Measurements from ENCODE around the gene CDC42EP2.
A peak's percentile ranks its signal among the peaks of the same experiment; 100 is the strongest.

The CDC42EP2 gene

DNA sequence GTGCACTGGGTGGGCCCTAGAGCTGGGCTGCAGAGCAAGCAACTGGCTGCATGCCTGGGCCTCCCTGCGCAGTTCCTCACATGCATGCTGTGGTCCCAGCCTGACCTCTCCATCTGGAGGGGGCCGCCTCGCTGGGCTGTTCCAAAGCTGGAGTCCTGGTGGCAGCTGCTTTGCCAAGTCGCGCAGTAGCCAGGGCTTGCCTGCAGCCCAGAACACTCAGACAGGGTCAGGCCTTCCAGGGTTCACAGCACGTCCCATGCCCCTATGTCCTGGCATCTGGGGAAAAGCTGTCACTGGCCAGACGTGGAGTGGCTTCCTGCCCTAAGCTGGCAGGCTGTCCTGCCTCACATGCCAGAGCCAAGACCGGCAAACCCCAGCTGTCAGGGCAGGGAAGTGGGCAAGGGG, 16.5 kb upstream of the CDC42EP2 start:
- DNase-seq, result no peak

DNA sequence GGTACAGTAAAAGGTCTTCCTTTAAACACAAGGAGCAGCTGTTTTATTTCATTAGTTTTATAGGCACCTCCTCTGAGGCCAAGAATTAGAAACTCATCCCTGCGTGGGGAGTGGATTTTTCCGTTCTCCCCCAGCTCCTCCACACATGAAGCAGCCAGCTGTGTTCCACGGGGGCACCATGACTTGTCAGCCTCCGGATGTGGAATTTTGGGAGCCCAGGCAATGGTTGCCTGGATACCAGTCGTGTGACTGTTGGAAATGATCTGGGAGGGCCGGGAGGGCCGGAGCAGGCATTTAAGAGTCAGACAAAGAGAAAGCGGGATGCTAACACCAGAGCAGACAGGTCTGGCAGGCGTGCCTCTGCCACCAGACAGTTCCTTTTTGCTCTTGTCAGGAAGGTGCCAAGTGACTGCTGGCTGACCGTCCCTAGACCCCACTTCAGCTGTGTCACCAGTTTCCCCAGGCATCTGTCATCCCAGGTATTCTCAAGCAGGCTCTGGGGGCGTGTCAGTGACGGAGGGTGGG, 15.9 kb upstream of the CDC42EP2 start:
- no peak for DNase-seq

DNA sequence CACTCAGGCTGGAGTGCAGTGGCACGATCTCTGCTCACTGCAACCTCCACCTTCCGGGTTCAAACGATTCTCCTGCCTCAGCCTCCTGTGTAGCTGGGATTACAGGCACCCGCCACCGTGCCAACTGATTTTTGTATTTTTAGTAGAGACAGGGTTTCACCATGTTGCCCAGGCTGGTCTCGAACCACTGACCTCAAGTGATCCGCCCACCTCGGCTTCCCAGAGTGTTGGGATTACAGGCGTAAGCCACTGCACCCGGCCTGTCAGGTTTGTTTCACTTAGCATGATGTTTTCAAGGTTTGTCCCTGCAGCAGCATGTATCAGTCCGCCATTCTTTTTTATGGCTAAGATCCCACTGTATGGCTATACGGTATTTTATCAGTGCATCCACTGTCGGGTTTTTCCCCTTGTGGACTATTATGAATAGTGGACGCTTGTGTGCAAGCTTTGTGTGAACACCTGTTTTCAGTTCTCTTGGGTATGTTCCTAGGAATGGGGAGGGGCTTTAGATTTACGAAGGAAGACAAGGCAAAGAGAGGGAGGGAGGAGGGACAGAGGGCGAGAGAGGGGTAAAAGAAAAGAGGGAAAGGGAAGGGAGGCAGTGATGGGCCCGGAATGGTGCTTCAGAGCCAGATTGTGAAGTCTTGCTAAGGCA, 13.9 kb upstream of the CDC42EP2 start:
- DNase-seq, result no peak

DNA sequence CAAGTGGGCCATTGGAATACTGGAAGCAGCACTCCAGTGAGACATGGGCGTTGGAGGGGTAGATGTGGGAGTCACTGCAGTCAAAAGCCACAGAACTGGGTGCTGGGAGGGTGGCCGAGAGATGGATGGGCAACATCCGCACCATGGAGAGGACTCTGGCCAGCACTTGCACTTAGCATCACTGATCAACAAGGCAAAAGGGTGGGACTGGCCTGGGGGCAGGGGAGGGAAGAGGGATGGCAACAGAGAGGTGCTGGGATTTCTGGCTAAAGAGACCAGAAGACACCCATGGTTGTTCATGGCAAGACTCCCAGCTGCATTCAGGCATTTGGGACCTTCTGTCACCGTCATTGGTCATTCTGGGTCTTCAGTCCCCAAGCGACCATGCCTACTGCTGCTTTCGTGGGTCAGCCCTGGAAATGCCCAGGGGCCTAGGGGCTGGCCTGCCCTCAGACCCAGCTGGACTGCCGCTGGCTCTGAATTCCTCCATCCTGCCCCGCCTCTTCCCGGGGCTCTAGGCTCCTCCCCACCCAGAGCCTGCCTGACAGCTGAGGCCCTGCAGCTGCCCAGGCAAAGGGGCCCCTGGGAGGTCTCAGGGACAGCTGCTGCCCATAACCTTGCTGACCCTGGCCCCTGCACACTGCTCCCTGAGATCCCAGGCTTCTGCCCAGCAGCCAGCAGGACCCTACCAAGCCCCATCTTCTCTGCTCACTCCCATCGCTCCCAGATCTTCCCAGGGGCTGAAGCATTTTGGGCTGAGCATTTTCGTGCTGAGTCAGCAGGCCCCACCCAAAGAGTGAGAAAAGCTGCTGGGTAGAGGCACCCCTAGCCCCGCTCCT, 13.0 kb upstream of the CDC42EP2 start:
- no peak for DNase-seq

DNA sequence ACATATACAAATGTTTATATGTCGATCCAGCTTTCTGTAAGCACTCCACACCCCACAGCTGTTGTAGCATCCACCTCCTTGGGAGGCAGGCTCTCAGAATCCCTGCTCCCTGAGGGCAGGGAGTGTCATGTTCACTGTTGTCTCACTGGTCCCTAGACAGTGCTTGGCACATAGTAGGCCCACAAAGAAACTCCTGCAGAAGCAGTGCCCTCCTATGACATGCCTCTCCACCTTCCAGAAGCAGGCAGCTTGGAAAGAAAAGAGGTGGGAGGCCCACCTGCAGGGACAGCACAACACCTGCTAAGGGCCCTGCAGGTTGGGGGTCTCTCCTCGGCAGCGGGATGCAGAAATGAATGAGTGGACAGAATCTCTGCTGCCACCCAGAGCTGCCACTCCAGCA, 11.1 kb upstream of the CDC42EP2 start:
- DNase-seq, result no peak

DNA sequence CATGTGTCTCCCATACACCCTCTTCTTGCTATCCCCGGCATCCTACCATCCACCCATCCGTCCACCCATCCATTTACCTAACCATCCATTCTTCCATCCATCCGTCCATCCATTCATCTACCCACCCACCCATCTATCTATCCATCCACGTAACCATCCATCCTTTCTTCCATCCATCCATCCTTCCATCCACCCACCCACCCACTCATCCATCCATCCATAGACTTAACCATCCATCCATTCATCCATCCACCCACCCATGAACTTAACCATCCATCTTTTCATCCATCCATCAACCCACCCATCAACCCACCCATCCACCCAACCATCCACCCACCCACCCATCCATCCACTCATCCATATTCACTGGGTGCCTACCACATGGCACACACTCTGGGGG, 10.6 kb upstream of the CDC42EP2 start:
- DNase-seq, result no peak

DNA sequence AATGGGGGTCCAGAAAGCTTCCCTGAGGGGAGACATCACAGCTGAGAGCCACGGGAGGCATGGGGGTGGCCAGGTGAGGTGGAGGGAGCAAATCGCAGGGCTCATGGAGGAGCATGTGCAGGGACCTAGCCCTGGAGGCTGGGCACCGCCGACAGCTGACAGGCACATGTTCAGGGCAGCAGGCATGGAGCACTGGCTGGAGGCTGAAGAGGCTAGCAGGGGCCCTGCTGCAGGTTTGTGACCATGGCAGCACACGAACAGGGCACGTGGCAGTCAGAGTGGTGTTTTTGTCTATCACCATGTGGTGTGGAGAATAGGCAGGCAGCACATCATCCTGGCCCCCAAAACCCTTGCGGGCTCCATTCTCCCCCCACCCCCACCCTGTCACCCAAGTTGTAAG, 10.1 kb upstream of the CDC42EP2 start:
- DNase-seq, result no peak

DNA sequence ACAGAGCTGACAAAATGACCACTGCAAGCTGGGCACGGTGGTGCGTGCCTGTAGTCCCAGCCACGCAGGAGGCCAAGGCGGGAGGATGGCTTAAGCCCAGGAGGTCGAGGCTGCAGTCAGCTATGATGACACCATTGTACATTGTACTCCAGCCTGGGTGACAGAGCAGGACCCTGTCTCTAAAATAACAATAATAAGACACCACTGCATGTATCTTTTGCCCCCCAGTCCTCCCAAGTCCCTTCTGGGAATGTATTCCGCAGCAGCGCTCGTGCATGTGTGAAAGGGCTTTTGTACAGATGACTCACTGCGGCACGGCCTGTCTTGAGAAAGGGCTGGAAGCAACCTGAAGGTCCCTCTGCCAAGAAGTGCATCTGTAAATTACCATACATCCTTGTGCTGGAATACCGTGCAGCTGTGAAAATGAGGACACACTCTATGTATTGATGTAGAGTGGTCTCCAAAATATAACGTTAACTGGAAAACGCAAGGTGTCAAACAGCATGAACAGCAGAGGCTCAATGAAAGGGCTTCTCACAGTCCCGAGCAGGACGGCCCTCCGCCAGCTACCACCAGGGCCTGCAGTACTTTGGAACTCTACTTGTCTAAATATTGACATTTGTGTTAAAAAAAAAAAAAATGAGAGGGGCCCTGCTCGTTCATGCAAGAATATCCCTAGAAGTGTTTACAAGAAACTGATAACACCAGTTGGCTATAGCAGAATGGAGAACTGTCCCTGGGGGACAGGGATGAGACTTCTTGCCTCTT, 9.0 kb upstream of the CDC42EP2 start:
- DNase-seq, result no peak

DNA sequence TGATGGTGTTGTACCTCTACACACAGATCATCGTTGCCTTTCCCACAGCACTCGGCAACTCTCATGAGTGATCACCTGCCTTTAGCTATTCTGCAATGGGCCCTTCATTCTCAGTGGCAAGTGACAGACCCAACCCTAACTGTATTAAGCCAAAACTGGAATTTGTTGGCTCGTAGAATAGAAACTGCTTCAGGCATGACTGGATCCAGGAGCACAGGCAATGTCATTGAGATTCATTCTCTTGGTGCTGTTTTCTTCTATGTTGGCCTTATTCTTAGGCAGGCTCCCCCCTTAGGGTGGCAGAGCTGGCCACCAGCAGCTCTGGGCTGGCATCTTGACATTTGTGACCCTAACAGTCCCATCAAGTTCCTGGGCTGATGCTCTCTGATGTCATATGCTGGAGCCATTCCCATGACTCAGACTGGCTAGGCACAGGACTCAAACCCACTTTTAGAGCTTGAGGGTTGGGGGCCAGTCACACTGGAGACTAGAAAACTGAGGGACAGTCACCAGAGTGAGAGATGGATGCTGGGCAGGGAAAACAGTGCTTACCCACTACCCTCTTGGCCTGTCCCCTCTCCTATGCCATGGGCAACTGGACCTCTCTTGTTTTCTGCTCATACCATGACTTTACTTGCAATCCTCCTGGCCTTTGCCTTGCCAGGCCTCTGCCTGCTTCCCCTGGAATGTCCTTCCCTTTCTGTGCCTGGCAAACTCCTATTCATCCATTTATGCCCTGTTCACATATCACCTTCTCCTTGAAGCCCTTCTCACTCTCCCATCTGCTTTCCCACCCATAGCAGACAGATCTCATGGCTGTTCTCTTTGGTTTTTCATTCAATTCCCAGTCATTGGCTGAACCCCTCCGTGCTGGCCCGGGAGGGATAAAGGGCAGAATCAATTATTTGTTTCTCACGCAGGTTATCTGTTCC, 7.1 kb upstream of the CDC42EP2 start:
- DNase-seq, result no peak

DNA sequence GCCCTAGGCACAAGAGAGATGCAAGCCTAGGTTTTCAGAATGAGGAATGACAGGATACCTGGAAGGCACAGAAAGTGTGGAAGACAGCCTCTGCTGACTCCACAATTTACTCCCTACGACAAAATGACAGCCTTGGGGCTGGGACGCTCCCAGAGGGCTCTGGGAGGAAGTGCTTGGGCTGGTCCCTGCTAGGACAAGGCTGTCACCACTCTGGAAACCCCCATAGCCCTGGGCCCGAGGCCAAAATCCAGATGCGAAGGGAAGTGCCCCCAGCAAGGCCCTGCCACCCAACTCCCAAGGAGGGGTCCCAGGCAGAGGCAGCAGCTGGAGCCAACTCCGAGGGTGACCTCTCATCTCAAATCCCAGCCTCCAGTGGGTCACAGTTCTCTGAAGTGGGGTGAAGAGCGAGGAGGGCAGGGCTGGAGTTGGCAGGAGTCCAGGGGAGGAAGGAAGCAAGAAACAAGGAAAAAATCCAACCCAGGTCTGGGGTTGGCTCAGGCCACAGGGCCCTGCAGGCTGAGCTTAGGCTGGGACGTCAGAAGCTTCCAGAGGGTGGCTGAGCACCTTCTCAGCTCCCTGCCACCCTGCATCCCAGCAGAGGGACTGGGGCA, 6.3 kb upstream of the CDC42EP2 start:
- DNase-seq, result no peak

DNA sequence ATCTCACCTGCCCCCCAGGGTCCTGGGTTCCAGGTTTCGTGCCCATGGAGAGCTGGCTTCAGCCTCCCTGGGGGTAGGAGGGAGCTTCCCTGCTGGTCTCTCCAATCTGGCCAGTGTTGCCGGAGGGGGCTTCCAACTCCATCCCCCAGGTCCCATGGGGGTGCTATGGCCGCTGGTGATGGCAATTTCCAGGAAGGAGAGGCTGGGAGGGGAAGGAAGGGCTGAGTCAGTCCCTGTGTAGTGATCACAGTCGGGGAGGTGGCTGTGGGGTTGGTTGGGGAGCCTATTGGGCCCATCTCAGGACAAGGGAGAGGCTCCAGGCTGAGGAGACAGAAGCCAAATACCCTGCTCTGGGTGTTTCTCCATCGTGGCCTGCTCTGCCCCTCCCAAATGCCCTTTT, 5.7 kb upstream of the CDC42EP2 start:
- DNase-seq, result no peak

DNA sequence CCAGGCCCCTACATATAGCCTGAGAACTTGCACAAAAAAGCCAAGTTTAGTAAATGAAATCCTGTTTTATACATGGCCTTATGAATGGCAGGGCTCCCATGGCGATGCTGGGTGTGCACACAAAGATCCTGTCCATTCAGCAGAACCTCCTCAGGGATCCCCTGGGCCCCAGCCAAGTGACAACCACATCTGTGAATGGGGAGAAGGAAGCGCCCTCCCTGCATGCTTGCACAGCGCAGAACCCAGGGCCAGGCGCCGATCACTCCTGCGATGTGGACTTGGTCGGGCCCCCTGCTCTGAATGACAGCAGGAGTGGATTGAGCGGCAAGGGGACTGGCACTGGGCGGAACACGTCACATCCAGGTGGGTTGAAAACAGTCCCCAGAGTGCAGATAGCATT, 4.5 kb upstream of the CDC42EP2 start:
- DNase-seq, result no peak

DNA sequence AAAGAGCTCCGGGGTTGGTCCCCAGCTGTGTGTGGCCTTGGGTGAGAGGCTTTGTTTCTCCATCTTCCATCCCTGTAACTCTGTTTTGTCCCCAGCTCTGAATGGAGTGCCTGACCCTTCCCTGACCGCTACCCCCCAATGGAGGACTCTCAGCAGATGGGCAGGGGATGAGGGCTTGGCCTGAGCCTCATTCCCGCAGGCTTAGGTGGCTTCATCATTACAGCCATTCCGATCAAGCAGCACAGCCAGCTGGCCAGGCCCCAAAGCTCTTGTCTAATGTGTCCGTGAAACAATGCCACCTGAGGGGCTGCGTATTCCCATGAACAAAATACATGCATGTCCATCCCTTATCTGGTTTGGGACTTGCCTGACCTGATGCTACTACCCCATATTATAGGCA, 3.9 kb upstream of the CDC42EP2 start:
- DNase-seq, result no peak

DNA sequence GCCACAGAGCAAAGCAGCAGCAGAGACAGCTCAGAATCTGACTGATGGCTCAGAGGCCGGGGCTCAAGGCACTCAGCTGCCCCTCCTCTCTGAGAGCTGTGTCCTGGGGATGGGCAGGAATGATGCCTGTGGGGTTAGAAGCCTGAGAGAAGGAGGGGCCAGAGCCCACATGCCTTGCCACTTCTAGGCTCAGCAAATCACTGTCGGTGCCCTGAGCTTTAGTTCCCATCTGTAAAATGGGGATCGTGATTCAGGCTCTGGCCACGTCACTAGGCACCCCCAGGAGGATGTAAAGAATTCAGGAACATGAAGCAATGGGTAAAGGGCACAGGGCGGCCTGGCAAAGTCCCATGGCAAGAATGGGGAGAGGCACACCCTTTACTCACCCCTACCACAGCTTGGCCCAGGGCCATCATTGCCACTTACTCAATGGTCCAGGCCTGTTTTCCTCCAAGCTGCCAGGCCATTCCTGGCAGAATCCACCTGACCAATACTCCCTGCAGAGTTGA, 3.4 kb upstream of the CDC42EP2 start:
- no peak for DNase-seq

DNA sequence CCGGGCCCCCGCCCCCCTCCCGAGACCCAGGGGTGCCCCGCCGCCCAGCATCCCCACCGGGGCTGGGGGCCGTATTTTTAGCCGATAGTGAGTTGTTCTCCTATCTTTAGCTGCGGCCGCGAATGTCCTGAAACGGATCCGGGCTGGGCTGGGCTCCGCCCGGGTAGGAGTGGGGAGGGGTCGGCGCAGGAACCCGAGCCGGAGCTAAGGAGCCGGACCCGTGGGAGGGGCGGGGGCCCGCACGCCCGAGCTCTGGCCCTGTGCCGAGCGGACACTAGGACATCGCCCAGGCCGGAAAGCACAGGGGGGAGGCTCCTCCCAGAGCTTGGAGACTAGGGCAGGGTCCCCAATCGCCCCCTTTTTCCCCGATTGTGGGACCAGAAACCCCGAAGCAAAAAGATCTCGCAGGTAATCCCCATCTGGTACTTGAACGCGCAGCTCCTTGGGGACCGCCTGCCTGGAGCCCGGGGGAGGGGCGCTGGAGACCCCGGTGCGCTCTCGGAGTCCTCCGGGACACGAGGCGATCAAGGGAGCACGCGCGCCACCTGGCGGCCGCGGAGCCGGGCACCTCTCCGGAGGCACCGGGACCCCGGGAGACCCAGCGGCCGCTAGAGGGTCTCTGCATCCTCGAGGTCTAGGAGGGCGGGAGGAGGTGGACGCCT, 669 bp downstream of the CDC42EP2 start:
- peak; percentile 36 to 37 for DNase-seq

DNA sequence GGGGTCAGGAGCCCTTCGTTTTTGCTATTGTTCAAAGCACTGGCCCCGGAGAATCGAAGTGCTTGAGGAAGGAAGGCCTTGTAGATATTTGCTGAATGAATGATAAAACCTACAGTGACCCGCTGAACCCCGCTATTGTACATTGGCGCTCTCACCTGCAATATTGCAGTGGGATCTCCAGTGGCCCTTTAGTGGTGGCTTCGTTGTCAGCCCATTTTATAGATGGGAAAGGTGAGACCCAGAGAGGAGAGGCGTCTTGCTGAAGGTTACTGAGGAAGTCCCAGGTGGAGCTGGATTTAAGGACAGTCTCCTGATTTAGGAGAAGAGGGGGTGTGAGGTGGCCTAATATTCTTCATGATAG, 1.2 kb downstream of the CDC42EP2 start:
- no peak for DNase-seq

DNA sequence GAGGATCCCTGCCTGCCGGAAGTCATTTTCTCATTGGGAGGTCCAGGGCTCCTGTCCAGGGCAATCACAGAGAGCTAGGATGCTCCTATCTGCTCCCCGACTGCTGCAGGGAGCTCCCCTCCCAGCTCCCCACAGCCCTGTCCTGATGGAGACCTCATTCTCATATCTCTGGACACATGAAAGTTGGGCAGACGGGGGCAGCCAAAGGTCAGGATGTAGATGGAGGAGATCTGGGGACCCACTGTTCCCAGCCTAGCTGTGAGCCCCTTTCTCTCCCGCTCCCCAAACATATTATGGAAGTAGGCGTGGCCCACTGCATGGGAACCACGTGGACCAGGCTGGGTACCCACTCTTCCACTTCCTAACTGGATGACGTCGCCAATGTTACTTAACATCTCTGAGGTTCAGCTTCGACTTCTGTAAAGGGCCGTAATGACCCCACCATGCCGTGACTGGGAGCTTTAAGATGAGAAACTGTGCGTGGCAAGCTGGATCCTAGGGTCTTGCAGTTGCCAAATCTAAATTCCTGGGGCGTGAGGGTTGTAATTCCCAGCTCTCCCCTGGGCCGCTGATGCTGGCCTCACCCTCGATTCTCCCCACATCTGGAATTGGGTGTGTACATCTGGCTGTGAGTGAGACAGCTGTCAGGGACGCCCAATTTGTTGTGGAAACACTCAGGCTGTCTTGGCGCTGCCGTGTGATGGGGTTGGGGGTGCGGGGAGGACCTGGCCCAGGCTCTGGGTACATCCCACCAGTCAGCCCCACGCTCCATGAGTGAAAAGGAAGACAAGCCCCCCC, 1.8 kb downstream of the CDC42EP2 start:
- DNase-seq, result no peak

DNA sequence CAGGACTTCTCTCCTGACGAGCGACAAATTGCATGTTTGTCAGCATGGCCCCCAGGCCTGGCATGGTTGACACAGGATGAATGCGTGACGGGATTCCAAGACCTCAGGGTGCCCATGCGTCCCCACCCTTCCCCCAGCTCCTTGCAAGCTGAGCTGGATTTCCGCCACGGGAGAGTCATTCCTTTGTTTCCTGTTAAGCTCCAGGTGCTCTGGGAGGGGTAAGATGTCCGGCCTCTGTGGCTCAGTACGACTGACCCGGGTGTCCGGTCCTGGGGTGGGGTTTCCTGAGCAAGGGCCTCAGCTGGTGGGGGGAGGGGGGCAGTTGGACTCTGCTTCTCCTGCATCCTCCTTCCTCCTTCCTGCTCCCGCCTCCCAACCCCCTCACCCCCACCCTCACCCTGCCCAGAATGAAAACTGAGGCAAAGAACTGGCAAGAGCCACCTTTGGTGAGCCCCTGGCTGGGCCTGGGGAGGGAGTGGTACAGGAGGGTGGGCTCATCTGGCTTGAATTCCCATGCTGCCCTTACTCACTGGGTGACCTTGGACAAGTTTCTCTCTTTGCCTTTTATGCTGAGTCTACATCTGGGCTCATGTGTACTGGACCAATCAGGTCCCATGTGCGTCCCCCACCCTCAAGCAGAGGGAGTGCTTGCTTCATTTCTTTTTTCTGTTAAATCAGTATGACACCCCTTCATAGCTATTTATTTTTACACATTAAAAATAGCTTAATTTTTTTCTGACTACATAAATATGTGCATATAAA, 2.5 kb downstream of the CDC42EP2 start:
- DNase-seq, result no peak

DNA sequence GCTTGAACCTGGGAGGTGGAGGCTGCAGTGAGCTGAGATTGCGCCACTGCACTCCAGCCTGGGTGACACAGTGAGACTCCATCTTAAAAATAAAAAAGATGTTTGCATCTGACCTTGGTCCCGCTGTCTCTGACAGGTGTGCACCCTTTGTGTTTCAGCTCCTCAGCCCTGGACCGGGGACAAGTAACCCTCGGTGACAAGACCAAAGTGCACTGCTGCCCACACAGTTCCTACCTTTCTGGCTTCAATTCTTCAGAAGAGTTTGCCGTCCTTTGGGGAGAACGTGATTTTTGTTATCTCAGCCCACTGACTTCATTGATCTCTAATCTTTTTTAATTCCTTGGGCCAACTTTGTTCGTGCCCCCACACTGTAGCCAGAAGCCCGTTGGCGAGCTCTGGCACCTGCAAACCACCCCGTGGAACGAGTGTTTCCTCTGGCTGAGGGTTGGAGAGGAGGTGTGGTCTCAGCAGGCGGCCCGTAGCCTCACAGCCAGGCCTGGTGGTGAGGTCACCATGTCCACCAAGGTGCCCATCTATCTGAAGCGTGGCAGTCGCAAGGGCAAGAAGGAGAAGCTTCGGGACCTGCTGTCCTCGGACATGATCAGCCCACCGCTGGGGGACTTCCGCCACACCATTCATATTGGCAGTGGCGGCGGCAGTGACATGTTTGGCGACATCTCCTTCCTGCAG, 5.9 kb downstream of the CDC42EP2 start:
- DNase-seq, result no peak
